Neural cell (in vitro differentiated cells): Measurements from ENCODE around the gene PSMD13.

Experiments used
- EP300 ChIP-seq: fragments of 450-650 bp; conservative IDR thresholded peaks from 2 replicates; pipeline ENCODE4 v1.6.1; 2014; ENCODE audit warnings: antibody characterized with exemption, mild to moderate bottlenecking, moderate library complexity; ENCODE audit not compliant: poor library complexity, severe bottlenecking
- EZH2 ChIP-seq: fragments of 200-600, 300-800 bp; shearing (Covaris generic), sonication (generic); IDR thresholded peaks from 2 replicates; pipeline ENCODE4 v1.6.1; 2014; ENCODE audit warnings: antibody characterized with exemption, low read length, borderline replicate concordance, mild to moderate bottlenecking; ENCODE audit not compliant: insufficient read depth, poor library complexity, severe bottlenecking
- RAD21 ChIP-seq: fragments of 450-650 bp; conservative IDR thresholded peaks from 2 replicates; pipeline ENCODE4 v1.6.1; 2014; ENCODE audit warnings: antibody characterized with exemption, mild to moderate bottlenecking, moderate library complexity
- TAF1 ChIP-seq: IDR thresholded peaks from 2 replicates; pipeline ENCODE4 v1.6.1; 2012; ENCODE audit warnings: low read depth
- TF ChIP-seq, protein P1 (sequence below): fragments of 450-650 bp; IDR thresholded peaks from 2 replicates; pipeline ENCODE4 v1.5.1; 2014; ENCODE audit warnings: antibody characterized with exemption, mild to moderate bottlenecking, moderate library complexity; ENCODE audit not compliant: poor library complexity, severe bottlenecking

DNA sequence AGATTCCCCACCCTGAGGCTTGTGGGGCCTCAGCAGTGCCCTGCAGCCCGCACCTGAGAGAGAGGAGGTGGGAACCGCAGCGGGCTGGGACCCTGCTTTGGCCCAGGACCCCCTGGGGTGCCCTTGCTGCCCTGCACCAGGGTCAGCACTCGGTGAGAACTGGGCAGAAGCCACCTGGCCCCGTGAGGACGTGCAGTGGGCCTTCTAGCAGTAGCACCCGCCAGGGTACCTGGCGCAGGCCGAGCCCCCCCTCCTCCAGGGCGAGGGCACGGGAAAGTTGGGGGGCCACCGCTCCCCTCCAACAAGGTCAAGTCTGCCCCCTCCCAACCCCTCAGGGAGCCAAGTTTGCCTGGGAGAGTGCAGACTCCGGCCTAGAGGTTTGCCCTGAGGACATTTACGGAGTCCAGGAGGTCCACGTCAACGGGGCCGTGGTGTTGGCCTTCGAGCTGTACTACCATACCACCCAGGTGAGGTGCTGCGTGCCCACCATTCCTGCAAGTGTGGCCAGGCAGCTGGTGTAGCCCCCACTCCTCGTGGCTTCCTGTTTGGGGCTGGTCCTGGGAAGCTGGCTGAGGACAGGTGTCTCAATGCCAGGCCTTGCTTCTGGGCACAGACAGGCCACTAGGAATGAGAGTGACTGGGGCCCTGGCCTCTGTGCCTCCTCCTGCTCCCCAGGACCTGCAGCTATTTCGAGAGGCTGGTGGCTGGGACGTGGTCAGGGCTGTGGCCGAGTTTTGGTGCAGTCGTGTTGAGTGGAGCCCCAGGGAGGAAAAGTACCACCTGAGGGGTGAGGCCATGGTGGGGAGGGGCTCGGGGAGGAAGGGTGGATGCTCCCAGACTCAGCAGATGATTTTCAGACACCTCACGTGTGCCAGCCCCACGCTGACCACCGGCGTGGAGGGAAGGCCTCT is 55.7 kb downstream of the PSMD13 start:
- TF ChIP-seq TAF1 (no peak), EP300 (no peak), RAD21 (no peak), EZH2 (no peak)
- TF ChIP-seq, protein P1, sequence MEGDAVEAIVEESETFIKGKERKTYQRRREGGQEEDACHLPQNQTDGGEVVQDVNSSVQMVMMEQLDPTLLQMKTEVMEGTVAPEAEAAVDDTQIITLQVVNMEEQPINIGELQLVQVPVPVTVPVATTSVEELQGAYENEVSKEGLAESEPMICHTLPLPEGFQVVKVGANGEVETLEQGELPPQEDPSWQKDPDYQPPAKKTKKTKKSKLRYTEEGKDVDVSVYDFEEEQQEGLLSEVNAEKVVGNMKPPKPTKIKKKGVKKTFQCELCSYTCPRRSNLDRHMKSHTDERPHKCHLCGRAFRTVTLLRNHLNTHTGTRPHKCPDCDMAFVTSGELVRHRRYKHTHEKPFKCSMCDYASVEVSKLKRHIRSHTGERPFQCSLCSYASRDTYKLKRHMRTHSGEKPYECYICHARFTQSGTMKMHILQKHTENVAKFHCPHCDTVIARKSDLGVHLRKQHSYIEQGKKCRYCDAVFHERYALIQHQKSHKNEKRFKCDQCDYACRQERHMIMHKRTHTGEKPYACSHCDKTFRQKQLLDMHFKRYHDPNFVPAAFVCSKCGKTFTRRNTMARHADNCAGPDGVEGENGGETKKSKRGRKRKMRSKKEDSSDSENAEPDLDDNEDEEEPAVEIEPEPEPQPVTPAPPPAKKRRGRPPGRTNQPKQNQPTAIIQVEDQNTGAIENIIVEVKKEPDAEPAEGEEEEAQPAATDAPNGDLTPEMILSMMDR, result no peak
